Erythroblast (primary cell): ENCODE results near the gene GSK3A.

Source experiments
- GATA1 ChIP-seq: IDR thresholded peaks from 2 replicates; pipeline ENCODE4 v1.6.1; 2011; ENCODE audit warnings: low read depth, mild to moderate bottlenecking, control low read depth, low read length, moderate library complexity
- POLR2A ChIP-seq: IDR thresholded peaks from 2 replicates; pipeline ENCODE4 v1.6.1; 2011; ENCODE audit warnings: mild to moderate bottlenecking, low read length

- TF ChIP-seq POLR2A: no peak
- TF ChIP-seq GATA1: no peak
Observed at GRCh38 chr19:42202290-42202880, 40.0 kb downstream of the GSK3A start.
